GM19467 (cell line): ENCODE measurements around the gene PRRG4.
"Not testable (repeated sequence)": the region's sequence is repeated elsewhere in the genome, so short reads cannot be mapped to it uniquely, and the experiment has no call there.

Experiments used
- ATAC-seq: cut with Tn5 transposase; IDR thresholded peaks from one replicate; pipeline ENCODE4 v1.9.1; 2021; ENCODE audit warnings: mild to moderate bottlenecking, moderate library complexity; ENCODE audit not compliant: unreplicated experiment

Gene PRRG4

GRCh38 chr11:32829680-32830412, at the start of gene PRRG4:
TSS of gene PRRG4 (plus strand) at chr11:32829927. CDS start at chr11:32830530, 603 bp downstream.
- peak; percentile 67 for ATAC-seq

DNA sequence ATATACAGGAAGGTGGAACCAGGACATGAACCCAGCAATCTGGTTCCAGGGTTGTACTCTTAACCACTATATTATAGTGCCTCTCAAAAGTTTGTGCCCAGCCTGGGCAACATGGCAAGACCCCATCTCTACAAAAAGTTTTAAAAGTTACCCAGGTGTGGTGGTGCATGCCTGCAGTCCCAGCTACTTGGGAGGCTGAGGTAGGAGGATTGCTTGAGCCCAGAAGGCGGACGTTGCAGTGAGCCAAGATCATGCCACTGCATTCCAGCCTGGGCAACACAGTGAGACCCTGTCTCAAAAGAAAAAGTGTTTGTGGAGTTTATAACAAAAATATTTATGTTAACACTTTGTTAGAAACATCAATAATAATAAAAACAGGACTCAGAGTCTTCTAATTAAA, 48.9 kb upstream of the PRRG4 start:
- not testable (repeated sequence) for ATAC-seq

- ATAC-seq: no peak
Measured at GRCh38 chr11:32781721-32782120, 48.0 kb upstream of the PRRG4 start.

- no peak for ATAC-seq
Measured at GRCh38 chr11:32785262-32785661, 44.5 kb upstream of the PRRG4 start.

DNA sequence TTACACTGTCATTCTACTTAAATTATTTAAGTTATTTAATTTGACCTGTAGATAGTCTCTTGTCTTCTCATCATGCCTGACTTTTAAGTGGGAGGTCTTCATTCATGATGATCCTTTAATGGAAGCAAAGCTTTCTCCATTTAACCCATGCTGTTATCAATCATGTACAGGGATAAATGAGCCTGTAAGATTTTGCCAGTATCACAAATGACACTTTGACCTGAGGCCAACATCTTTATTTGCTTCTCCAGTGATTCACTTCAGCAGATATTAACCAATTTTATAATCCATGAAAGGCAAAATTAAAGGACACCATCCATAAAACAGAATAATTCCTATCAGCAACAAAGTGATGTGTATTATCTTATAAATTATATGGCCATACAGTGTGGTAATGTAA, 42.9 kb upstream of the PRRG4 start:
- ATAC-seq: no peak

DNA sequence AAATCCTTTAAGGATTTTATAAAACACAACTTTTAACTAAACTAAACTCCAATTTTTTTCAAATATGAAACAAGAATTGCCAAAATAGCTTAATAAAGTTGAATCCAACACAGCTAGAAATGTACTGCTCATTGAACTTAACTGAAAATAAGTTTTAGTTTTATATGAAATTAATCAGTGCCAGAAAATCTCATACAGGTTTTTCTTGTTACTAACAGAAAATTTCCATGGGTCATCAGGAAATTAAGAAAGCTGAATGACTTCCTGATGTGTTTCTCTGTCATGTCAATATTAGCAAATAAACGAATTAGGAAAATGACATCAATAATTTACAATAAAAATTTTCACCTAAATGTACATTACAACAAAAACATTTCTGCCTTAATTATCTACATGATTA, 38.8 kb upstream of the PRRG4 start:
- no peak for ATAC-seq

- no peak for ATAC-seq
Measured at GRCh38 chr11:32792111-32792947, 37.4 kb upstream of the PRRG4 start.

GRCh38 chr11:32792948-32793475, 36.7 kb upstream of the PRRG4 start:
- peak; percentile 77 for ATAC-seq

DNA sequence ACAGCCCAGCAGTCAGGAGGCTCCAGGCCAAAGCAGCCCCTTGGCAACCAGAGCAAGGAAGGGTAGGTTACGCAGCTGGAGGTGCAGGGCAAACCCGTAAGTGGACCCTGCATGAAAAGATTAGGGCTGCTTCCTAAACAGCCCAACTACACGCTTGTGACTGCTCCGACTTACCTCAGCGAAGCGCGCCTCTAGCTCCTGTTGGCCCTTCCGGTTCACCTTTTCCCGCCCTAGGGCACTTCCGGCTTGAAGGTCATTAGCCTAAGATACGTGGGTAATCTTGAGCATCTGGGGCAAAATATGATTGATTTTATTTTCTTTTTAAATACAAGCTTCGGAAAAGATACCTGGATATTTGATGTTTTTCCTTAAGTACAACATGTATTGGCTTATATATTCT, 35.3 kb upstream of the PRRG4 start, which contains the start of gene CCDC73:
TSS of gene CCDC73 (minus strand) at position 224 of the 400 bp plus-strand sequence. CDS start 34,419 bp downstream, outside the sequence.
- no peak for ATAC-seq

- no peak for ATAC-seq
Measured at GRCh38 chr11:32796425-32796824, 33.3 kb upstream of the PRRG4 start.

GRCh38 chr11:32809313-32809712, 20.4 kb upstream of the PRRG4 start:
- peak; percentile 97 for ATAC-seq

- ATAC-seq: no peak
Measured at GRCh38 chr11:32817181-32817851, 12.4 kb upstream of the PRRG4 start.

DNA sequence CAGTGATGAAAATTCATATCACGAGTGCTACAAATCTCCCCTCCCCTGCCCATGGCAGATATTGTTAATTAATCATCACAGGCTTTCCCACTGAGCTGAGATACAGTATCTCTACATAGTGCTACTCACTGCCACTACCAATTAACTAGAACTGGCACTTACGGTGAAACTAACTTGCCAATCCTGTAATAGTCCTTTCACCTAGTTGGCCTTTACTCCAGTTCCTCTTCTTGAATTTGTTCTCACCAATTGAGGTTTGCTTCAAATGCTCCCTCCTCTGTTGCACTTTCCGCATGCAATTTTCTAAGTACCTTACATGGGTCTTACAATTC, 11.9 kb upstream of the PRRG4 start:
- ATAC-seq: no peak

DNA sequence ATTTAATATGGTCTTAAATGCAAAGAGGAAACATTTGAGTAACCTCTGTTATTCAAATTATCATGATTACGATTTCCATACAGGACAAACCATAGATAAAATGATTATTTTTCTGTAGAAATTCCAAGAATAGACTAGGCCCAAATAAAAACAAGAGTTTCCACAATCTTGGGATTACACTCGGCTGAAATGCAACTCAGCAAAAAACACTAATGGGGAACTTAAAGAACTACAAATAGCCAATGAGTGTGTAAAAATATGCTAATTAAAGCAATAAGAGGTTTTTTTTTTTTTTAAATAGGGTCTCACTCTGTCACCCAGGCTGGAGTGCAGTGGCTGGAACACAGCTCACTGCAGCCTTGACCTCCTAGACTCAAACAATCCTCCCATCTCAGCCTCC, 10.5 kb upstream of the PRRG4 start:
- ATAC-seq: no peak

GRCh38 chr11:32820497-32820896, 9.2 kb upstream of the PRRG4 start:
- ATAC-seq: no peak

GRCh38 chr11:32821517-32821916, 8.2 kb upstream of the PRRG4 start:
- ATAC-seq: no peak

DNA sequence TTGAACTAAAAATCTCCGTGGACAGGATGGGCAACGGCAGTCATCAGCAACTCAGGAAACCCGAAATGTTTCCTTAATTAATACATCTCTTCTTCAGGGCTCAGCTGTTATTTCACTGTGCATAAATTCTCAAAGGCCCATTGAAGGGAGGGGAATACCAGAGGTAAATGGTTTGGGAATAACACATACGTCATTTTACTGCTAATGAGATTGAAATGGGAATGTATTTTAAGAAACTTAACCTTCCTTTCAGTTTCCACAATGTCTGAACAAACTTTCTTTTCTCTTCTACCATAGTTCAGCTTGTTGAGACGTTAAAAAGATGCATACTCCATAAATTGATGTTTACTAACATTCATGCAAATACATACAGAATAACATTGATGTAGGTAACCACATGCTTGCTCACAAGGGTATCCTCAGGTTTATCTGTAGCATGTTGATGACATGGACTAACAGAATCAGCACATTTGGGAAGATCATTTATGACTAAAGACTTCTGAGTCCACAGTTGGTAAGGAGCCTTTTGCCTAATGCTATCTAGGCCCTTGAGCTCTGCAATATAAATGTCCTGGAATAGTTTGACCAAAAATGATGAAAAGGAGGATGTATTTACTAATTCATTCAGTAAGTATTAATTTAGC, 7.7 kb upstream of the PRRG4 start:
- ATAC-seq: no peak

DNA sequence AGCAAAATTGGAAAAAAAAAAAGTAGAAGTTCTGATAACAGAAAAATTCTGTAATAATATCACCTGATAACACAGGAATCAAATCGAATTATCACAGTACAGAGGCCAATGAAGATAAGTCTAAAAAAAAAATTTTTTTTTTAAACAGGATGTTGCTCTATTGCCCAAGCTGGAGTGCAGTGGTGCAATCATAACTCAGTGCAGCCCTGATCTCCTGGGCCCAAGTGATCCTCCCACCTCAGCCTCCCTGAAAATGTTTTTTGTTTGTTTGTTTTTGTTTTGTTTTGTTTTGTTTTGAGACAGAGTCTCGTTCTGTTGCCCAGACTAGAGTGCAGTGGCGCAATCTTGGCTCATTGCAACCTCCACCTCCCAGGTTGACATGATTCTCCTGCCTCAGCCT, 6.1 kb upstream of the PRRG4 start:
- ATAC-seq: not testable (repeated sequence)

- ATAC-seq: no peak
Measured at GRCh38 chr11:32826113-32826512, 3.6 kb upstream of the PRRG4 start.

- no peak for ATAC-seq
Measured at GRCh38 chr11:32827276-32827675, 2.5 kb upstream of the PRRG4 start.

- peak; percentile 30 for ATAC-seq
Measured at GRCh38 chr11:32829157-32829679, 509 bp upstream of the PRRG4 start.
